Osteoblast (primary cell): Measurements from ENCODE around the gene PXDN. TPM values are rescaled to one million over a fixed set of nuclear protein-coding genes. Genes with fewer than 3 reads are reported as not detected.
"Not testable (repeated sequence)": the region's sequence is repeated elsewhere in the genome, so short reads cannot be mapped to it uniquely, and the experiment has no call there.

Experiments
- DNase-seq: peaks from one replicate; pipeline ENCODE4 v3.0.0; 2011; ENCODE audit warnings: low spot score, mixed read lengths; ENCODE audit not compliant: insufficient read length; ENCODE audit errors: missing footprints
- H2AFZ ChIP-seq: 2 replicates; pipeline ENCODE4 v1.6.0; 2011; ENCODE audit warnings: mild to moderate bottlenecking, low read length
- H3K27ac ChIP-seq: 2 replicates; pipeline ENCODE4 v1.5.1; 2011; ENCODE audit warnings: mild to moderate bottlenecking, low read depth, low read length, moderate library complexity
- H3K27me3 ChIP-seq: 2 replicates; pipeline ENCODE4 v1.6.0; 2012; ENCODE audit warnings: mild to moderate bottlenecking, control low read depth, inconsistent platforms, low read length, moderate library complexity; ENCODE audit not compliant: insufficient read depth
- H3K36me3 ChIP-seq: 2 replicates; pipeline ENCODE4 v1.5.1; 2011; ENCODE audit warnings: mild to moderate bottlenecking, low read length, control low read depth, moderate library complexity; ENCODE audit not compliant: insufficient read depth
- H3K4me1 ChIP-seq: 2 replicates; pipeline ENCODE4 v1.5.1; 2011; ENCODE audit warnings: mild to moderate bottlenecking, low read length, control low read depth, moderate library complexity; ENCODE audit not compliant: insufficient read depth
- H3K4me2 ChIP-seq: 2 replicates; pipeline ENCODE4 v1.6.0; 2011; ENCODE audit warnings: mild to moderate bottlenecking, low read length; ENCODE audit not compliant: insufficient read depth
- H3K4me3 ChIP-seq: fragments of 200-600 bp; sonication (generic); 3 replicates; pipeline ENCODE4 v1.5.1; 2012; ENCODE audit warnings: mild to moderate bottlenecking, low read length, inconsistent platforms; ENCODE audit not compliant: insufficient read depth
- H3K79me2 ChIP-seq: 2 replicates; pipeline ENCODE4 v1.6.0; 2012; ENCODE audit warnings: mild to moderate bottlenecking, low read length, control low read depth, inconsistent platforms; ENCODE audit not compliant: insufficient read depth
- H3K9me3 ChIP-seq: 2 replicates; pipeline ENCODE4 v1.5.1; 2011; ENCODE audit warnings: low read depth, low read length, control low read depth
- H4K20me1 ChIP-seq: 2 replicates; pipeline ENCODE4 v1.6.0; 2012; ENCODE audit warnings: mild to moderate bottlenecking, low read length, control low read depth; ENCODE audit not compliant: insufficient read depth
- CTCF ChIP-seq: IDR thresholded peaks from 2 replicates; pipeline ENCODE4 v1.5.1; 2011; ENCODE audit warnings: mild to moderate bottlenecking, low read depth, low read length, moderate library complexity; ENCODE audit errors: extremely low read depth
- total RNA-seq: library from RNA; depleted of rRNA; stranded (reverse); fragments of >200 nt; gene quantifications from 2 replicates; pipeline ENCODE4 v1.2.3, GENCODE V29; 2012

PXDN gene
- total RNA-seq, 1 donor = 307 TPM

DNA sequence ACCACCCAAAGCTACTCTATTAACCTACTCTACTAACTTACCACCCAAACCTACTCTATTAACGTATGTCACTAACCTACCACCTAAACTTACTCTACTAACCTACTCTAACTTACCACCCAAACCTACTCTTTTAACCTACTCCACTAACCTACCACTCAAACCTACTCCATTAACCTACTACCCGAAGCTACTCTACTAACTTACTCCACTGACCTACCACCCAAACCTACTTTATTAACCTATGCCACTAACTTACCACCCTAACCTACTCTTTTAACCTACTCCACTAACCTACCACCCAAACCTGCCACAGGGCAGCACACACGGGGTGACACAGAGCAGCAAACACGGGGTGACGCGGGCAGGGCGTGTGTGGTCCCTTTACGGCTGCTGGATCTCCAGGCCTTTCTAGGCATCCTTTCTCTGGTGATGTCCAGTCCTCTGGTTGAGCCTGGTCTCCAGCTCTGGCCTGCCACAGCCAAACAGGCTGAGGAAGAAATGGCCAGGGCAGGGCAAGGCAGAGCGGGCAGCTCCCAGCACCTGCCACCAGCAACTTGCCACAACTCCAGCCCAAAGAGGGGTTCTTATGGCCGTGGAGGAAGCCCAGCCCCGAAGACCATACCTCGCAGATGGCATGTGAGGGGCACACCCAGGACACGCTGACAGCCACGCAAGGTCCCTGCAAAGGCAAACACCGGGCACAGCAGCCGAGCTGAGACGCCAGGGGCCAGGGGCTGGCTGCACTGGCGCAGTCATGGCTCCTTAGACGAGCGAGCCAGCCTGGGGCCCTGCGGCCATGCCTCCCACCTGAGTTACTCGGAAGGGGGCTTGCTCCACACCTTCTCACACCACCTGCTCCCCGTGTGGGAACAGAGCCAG lies 25.7 kb downstream of the PXDN start:
- no peaks in the 10 kb centered on the region for H3K9me3 ChIP-seq
- TF ChIP-seq CTCF = no peak
- no peak overlapping the region for H3K4me3 ChIP-seq
- peaks cover 63% of the 10 kb centered on the region for H4K20me1 ChIP-seq
- H2AFZ ChIP-seq = no peak overlapping the region
- H3K4me2 ChIP-seq = no peak overlapping the region
- peaks cover 30% of the 10 kb centered on the region for H3K4me1 ChIP-seq
- peaks cover 81% of the 10 kb centered on the region for H3K79me2 ChIP-seq
- peak; percentile 44 for DNase-seq
- no peak overlapping the region for H3K27ac ChIP-seq
- H3K36me3 ChIP-seq = no peaks in the 10 kb centered on the region
- no peaks in the 10 kb centered on the region for H3K27me3 ChIP-seq

DNA sequence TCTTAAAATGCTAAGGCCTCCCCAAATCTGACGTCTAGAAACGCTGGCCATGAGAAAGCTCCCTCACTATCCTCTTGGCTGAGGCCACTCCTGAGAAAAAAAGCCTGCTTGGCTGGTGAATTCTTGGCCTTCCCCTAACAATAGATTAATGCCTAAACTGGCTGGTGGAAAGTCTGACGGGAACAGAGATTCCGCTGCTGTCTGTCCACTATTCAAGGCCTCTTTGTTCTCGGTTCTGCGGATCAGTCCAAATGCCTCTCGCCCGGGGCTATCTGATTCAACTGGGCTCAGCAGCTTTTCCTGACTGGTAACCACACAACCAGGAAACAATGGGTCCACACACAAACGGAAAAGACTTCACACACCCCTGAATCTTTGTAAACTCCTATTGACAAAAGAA lies 27.2 kb downstream of the PXDN start:
- DNase-seq = peak; percentile 54
- Histone ChIP-seq H3K27me3 (no peaks in the 10 kb centered on the region), H3K4me1 (peaks cover 20% of the 10 kb centered on the region), H3K27ac (no peak overlapping the region), H4K20me1 (peaks cover 73% of the 10 kb centered on the region), H3K4me3 (no peak overlapping the region), H3K36me3 (no peaks in the 10 kb centered on the region), H3K4me2 (no peak overlapping the region), H2AFZ (no peak overlapping the region), H3K9me3 (no peaks in the 10 kb centered on the region), H3K79me2 (peaks cover 81% of the 10 kb centered on the region)
- no peak for TF ChIP-seq CTCF

DNA sequence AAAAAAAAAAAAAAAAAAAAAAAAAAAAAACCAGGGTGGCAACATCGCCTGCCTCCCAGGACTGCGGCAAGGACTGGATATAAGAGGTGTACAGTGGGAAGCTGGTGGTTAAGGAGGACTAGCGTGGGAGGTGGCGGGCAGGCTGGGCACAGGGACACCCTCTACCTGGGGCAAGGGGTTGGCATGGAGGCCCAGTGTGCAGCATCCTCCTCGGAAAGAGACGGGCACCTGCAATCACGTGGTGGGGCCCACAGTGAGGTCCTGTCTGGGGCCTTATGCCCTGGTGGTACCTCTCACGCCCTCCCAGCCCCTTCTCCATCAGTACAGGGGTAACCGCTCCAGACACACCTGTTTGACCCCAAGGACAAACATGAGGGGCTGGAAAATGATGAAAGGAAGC lies 27.9 kb downstream of the PXDN start:
- Histone ChIP-seq H3K27me3 (no peaks in the 10 kb centered on the region), H3K27ac (no peak overlapping the region), H2AFZ (no peak overlapping the region), H3K36me3 (no peaks in the 10 kb centered on the region), H3K4me2 (no peak overlapping the region), H3K4me3 (no peak overlapping the region), H3K79me2 (peaks cover 85% of the 10 kb centered on the region), H3K9me3 (no peaks in the 10 kb centered on the region), H4K20me1 (peaks cover 79% of the 10 kb centered on the region), H3K4me1 (peaks cover 16% of the 10 kb centered on the region)
- no peak for TF ChIP-seq CTCF
- DNase-seq = peak; percentile 14

DNA sequence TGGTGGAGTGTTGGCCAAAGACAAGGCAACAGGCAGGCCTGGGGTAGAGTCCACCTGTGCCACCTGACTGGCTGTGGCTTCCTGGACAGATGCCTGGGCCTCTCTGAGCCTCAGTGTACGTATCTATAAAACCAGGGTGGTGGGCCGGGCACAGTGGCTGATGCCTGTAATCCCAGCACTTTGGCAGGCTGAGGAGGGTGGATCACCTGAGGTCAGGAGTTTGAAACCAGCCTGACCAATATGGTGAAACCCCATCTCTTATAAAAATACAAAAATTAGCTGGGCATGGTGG lies 28.4 kb downstream of the PXDN start:
- peaks cover 12% of the 10 kb centered on the region for H3K4me1 ChIP-seq
- H3K27me3 ChIP-seq, H3K4me3 ChIP-seq, H3K9me3 ChIP-seq, H3K4me2 ChIP-seq, DNase-seq, H3K27ac ChIP-seq, H3K36me3 ChIP-seq, H2AFZ ChIP-seq: not testable (repeated sequence)
- peaks cover 80% of the 10 kb centered on the region for H4K20me1 ChIP-seq
- H3K79me2 ChIP-seq = peaks cover 86% of the 10 kb centered on the region
